ENCODE results near the gene NELFCD.
"Not testable (repeated sequence)": the region's sequence is repeated elsewhere in the genome, so short reads cannot be mapped to it uniquely, and the experiment has no call there.

Gene NELFCD

DNA sequence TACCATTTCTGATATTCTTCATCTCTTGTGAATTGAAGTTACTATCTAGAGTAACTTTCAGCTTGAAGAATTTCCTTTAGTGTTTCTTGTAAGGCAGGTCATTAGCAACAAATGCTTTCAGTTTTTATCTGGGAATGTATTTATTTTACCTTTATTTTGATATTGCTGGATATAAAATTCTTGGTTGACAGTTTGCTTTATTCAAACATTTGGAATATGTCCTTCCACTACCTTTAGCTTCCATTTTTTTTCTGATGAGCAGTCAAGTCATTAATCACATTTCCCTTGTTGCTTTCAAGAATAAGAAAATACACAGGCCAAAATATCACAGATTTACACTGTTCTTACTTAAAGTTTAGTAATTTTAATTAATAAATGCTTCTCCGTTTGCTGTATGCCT, 5.7 kb upstream of the NELFCD start:
- no peak for DNase-seq

DNA sequence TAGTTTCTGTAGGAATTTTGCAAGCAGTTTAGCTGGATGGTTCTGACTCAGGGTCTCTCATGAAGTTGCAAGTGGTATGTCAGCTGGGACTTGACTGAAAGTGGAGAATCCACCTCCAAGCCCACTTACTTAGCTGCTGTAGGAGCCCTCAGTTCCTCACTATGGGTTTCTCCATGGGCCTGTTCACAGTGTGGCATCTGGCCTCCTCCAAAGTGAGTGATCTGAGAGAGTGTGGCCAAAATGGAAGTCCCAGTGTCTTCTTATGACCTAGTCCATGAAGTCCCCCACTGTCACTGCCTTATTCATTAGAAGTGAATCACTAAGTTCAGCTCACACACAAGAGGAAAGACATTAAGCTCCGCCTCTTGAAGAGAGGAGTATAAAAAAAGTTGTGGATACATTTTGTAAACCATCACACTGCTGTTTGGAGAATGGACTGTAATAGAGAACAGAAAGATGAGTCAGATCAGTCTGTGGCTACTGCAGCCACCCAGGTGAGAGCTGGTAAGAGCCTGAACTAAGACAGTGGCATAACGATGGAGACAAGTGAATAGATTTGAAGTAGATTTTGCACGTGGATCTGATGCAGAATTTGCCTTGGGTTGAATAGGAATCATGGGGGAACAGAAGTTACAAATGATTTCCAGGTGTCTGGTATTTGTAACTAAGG, 4.9 kb upstream of the NELFCD start:
- peak; percentile 6 for DNase-seq

DNA sequence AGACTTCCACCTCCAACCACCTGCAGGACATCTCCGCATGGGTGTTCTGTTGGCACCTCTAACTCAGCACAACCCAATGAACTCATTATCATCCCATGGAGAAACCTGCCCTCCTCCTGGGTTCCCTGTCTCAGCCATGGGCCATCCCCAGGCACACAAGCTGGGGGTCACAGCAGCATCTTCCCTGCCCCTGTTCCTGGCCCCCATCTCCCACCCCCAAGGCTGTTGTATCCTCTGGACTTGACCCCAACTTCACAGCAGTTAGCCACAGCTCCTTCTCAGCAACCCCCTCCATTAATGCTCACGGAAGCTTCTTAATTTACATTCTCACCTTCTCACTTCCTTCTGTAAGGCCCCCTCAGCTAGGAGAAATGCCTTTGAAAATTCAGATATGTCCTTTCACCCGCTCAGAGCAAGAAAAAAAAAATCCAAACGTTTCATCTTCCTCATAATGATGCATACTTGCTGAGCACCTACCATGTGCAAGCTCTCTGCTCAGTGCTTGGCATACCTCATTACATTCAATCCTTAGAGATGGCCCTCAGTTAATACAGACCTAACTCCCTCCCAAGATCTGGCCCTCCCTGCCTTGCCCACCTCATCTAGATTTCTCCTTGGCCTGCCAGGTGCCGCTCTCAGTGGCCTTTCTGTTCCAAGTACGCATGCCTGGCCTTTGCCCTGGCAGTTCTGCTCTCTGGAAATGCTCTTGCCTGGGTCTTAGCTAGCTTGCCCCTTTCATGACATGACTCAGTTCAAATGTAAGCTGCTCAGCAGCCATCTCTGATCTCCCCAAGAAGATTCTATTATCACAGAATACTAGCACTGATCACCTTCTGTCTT, 2.5 kb upstream of the NELFCD start:
- peak; percentile 46 for DNase-seq

DNA sequence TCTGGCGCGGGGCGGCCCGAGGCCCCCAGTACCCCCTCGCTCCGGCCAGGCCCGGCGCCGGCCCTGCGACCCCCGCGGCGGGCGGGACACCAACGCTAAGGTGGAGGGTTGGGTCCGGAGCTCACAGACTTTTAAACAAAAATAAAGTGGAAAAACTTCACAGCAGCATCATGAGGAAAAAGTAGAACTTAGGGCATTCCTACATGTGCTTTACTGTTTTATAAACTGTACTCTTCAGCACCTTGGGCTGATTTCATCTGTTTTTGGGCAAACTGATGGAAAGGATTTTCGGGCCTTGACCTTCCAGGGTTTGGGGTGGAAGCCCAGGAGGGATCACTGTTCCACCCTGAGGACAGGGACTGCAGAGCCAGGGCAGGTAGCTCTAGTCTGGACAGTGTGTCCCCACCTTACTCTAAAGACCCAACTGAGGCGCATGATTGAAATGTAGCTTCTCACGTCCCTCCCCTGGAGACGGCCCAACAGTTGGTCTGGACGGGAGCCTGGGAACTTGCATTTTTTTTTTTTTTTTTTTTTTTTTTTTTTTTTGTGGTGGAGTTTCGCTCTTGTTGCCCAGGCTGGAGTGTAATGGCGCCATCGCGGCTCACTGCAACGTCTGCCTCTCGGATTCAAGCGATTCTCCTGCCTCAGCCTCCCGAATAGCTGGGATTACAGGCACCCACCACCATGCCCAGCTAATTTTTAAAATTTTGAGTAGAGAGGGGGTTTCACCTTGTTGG, 740 bp downstream of the NELFCD start:
- DNase-seq, result peak; percentile 48

DNA sequence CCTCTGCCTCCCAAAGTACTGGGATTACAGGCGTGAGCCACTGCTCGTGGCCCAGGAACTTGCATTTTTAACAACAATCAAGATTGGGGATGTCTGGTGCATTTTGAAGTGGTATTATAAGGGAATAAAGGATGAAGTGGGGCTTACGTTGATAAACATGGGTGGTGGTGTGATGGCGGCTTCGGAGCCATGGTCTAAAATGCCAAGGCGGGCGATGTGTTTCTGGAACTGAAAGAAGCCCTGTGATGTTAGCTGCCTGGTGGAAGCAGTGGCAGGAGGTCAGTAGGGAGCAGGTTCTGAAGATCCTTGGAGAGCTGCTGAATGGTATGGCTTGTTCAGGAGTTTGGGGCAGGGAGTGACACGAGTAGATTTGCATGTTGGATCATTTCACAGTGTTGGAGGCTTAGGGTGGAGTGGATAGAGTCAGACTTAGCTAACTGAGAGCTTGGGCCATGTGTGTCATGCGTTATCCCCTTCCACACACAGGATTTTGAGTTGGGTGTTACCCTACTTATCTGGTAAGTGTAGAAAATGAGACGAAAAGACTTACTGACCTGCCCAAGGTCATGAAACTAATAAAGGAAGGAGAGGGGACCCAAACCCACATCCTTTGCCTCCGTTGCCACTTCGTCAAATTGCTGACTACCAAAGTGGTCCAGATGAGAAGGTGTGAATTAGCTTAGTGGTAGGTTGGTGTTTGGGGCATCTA, 1.5 kb downstream of the NELFCD start:
- DNase-seq, result peak; percentile 41

- not testable (repeated sequence) for DNase-seq
These were observed 2.0 kb downstream of the NELFCD start for GRCh38 chr20:58983115-58983468.

DNA sequence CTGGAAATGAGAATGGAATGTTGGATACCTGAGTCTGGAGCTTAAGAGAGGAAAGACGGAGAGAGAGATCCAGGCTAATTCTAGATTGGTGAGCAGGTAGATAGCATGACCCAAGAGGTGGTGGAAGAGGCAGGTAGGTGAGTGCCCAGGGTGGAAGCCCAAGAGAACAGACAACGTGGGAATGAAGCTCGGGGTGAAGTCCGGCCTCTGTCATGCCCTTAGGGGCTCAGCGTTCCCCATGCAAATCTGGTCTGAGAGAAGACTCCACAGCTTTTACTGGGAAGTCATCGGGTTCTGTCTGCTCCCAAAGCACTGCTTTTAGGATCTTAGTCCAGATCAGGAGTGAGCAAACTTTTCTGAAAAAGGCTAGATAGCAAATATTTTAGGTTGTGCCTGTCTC, 3.6 kb downstream of the NELFCD start:
- DNase-seq, result peak; percentile 38

DNA sequence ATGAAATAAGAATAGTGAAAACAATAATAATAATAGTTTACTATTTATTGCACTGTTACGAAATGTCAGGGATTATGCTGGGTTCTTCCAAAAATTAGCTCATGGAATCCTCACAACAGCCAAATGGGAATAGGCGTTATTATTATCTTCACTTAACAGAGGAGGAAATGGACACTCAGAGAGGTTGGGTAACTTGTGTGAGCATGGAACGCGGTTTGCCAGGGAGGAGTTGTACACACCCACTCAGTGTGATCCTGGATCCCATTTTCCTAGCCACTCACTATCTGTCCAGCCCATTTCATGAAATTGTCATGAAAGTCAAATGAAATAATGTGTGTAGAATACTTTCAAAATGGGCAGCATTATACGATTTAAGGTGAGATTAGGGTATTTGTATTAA, 4.6 kb downstream of the NELFCD start:
- DNase-seq, result peak; percentile 6

GRCh38 chr20:58986286-58986967, 5.4 kb downstream of the NELFCD start:
- DNase-seq, result peak; percentile 43

DNA sequence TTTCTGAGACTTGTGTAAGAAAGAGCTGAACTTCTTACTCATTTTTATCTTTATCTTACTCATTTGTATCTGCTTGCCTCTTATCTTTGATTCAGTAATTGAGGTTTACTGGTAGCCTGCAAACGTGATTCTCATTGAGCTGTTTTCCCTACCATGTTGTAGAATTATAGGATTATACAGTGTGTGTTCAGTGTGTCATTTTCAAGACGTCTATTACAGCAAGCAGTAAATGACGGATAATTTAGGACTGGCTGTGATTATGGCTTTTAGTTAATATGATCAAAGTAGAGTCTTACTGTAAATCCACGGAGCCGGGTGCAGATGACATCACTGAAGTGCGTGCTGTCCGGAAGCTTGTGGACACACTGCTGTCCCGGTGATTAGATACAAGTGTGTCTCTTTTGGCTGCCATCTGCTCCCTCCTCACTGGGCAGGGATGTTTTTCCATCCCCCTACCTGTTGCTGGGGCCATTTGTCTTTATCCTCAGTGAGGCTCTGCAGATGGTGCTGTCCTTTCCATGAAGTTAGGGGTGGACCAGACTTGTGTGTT, 6.0 kb downstream of the NELFCD start:
- peak; percentile 12 for DNase-seq

- DNase-seq, result peak; percentile 26
These were observed 6.9 kb downstream of the NELFCD start for GRCh38 chr20:58987790-58988564.

GRCh38 chr20:58988565-58988882, 7.5 kb downstream of the NELFCD start:
- peak; percentile 26 for DNase-seq

GRCh38 chr20:58989196-58989595, 8.1 kb downstream of the NELFCD start:
- no peak for DNase-seq

DNA sequence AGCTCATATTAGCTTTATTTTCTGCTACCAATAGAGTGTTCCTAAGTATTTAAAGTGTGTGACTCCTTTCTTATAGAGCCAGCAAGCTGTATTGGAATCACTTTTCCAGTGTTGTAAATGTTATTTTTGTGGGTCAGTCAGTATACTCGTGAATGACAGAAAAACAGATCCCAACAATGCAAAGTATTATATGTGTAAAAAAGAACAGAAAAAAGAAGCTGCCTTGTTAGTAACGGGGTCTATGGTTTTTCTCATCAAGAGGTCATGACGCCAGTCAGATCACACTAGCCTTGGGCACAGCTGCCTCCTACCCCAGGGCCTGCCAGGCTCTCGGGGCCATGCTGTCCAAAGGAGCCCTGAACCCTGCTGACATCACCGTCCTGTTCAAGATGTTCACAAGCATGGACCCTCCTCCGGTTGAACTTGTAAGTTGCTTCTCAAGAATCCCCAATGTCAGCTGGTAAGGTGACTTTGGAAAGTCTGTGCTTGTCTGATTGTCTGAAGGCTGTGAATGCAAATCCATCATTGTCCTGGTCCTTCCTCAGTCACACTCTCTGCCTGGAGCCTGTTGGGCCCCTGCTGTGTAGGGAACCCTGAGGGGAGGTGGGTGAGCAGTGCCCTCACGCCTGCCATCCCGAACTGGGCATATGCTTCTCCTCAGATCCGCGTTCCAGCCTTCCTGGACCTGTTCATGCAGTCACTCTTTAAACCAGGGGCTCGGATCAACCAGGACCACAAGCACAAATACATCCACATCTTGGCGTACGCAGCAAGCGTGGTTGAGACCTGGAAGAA, 9.8 kb downstream of the NELFCD start:
- DNase-seq, result peak; percentile 19

GRCh38 chr20:58991715-58992114, 10.7 kb downstream of the NELFCD start:
- peak; percentile 31 for DNase-seq

DNA sequence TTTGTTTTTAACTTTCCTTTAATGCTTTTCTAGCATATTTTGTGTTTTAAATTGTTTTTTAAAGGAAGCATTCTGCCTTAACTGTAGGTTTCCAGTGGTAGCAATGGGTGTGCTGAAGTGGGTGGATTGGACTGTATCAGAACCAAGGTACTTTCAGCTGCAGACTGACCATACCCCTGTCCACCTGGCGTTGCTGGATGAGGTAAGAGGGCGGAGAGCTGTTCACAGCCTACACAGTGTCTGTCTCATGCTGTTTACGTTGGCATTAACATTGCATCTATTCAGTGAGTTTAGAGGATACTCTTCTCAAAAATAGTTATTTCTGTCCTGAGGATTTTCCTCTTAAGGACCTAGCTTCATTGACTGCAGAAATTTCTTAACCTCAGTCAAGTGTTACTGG, 11.9 kb downstream of the NELFCD start:
- DNase-seq, result peak; percentile 2

DNA sequence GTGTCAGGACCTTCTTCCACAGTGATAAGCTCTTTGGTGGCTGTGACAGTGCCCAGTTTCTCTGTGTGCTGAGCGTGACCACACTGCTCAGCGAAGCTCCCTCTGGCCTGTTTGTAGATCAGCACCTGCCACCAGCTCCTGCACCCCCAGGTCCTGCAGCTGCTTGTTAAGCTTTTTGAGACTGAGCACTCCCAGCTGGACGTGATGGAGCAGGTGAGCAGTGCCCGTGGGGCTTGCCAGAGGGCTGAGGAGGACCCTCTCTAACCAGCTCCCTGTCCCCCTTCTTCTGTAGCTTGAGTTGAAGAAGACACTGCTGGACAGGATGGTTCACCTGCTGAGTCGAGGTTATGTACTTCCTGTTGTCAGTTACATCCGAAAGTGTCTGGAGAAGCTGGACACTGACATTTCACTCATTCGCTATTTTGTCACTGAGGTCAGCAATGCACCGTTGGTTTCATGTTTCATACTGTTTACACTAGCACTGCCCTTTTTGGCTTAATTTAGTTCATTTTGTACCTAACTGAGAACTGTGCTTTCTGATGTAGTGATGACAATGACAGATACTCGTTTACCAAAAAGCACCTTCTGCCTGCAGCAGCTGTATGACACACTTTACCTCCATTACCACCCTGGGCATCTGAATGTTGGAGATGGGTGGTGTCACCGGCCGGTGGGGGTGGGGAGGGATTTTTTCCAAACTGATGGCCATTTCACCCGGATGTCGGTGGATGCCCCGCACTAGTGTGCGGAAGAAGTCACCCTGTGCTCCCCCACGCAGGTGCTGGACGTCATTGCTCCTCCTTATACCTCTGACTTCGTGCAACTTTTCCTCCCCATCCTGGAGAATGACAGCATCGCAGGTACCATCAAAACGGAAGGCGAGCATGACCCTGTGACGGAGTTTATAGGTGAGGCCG, 12.5 kb downstream of the NELFCD start:
- peak; percentile 49 for DNase-seq

GRCh38 chr20:58994390-58995159, 13.5 kb downstream of the NELFCD start:
- DNase-seq, result no peak

All from islet precursor cell (in vitro differentiated cells).